ENCODE results near the gene FBXO9.
A peak's percentile ranks its signal among the peaks of the same experiment; 100 is the strongest.
"Not testable (repeated sequence)": the region's sequence is repeated elsewhere in the genome, so short reads cannot be mapped to it uniquely, and the experiment has no call there.

FBXO9 gene

GRCh38 chr6:53048431-53049195 is 16.6 kb upstream of the FBXO9 start:
- peak; percentile 94 for DNase-seq

- no peak for DNase-seq
Measured at GRCh38 chr6:53049415-53049814, 15.8 kb upstream of the FBXO9 start.

GRCh38 chr6:53052152-53052551 is 13.1 kb upstream of the FBXO9 start:
- not testable (repeated sequence) for DNase-seq

GRCh38 chr6:53054532-53054931 is 10.7 kb upstream of the FBXO9 start:
- DNase-seq, result no peak

- no peak for DNase-seq
Measured at GRCh38 chr6:53055873-53056272, 9.3 kb upstream of the FBXO9 start.

GRCh38 chr6:53056273-53056672 is 8.9 kb upstream of the FBXO9 start:
- DNase-seq, result no peak

- DNase-seq, result no peak
Measured at GRCh38 chr6:53058388-53059195, 6.6 kb upstream of the FBXO9 start.

- no peak for DNase-seq
Measured at GRCh38 chr6:53059648-53060589, 5.3 kb upstream of the FBXO9 start.

GRCh38 chr6:53062169-53062539 is 3.0 kb upstream of the FBXO9 start:
- DNase-seq, result no peak

- DNase-seq, result not testable (repeated sequence)
Measured at GRCh38 chr6:53064255-53064654, 949 bp upstream of the FBXO9 start.

GRCh38 chr6:53064726-53065265 is 408 bp upstream of the FBXO9 start:
- peak; percentile 97 for DNase-seq

GRCh38 chr6:53066077-53066417 is 843 bp downstream of the FBXO9 start:
- DNase-seq, result peak; percentile 17

GRCh38 chr6:53066874-53067706 is 1.9 kb downstream of the FBXO9 start:
- no peak for DNase-seq

- DNase-seq, result no peak
Measured at GRCh38 chr6:53067849-53068361, 2.7 kb downstream of the FBXO9 start.

- no peak for DNase-seq
Measured at GRCh38 chr6:53069427-53069826, 4.2 kb downstream of the FBXO9 start.

- DNase-seq, result no peak
Measured at GRCh38 chr6:53070806-53071205, 5.6 kb downstream of the FBXO9 start.

GRCh38 chr6:53074347-53074746 is 9.1 kb downstream of the FBXO9 start:
- no peak for DNase-seq

GRCh38 chr6:53080813-53081212 is 15.6 kb downstream of the FBXO9 start:
- DNase-seq, result no peak

GRCh38 chr6:53086302-53086701 is 21.1 kb downstream of the FBXO9 start:
- DNase-seq, result no peak

GRCh38 chr6:53089948-53090347 is 24.7 kb downstream of the FBXO9 start:
- no peak for DNase-seq

- DNase-seq, result peak; percentile 17
Measured at GRCh38 chr6:53090576-53090975, 25.4 kb downstream of the FBXO9 start.

- no peak for DNase-seq
Measured at GRCh38 chr6:53095270-53095669, 30.1 kb downstream of the FBXO9 start.
